Inflammatory macrophage treated with lipopolysaccharide for 1 hour (primary cell): ENCODE results near the gene MRPL49.

Experiments
- DNase-seq, 2 donors: peaks; one replicate each; pipeline ENCODE4 v3.0.0-alpha.2; 2020 to 2022

MRPL49 gene

DNA sequence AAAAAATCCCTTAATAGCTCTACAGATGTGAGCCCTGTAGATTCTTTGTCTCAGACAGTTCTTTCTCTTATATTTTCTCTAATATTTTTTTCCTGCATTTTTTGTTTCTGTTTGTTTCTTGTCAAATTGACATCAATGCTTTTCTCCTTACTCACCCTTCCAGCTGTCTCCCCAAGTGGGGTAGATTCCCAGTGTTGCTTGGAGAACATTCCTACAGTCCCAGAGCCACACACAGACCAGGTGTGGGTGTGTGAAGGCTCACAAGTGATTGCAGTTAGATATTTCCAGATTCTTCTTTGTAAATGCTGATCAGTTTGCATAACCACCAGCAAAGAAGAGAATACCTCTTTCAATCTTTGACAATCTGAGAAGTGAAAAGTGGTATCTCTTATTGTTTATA, 18.6 kb upstream of the MRPL49 start:
- no peak for DNase-seq

DNA sequence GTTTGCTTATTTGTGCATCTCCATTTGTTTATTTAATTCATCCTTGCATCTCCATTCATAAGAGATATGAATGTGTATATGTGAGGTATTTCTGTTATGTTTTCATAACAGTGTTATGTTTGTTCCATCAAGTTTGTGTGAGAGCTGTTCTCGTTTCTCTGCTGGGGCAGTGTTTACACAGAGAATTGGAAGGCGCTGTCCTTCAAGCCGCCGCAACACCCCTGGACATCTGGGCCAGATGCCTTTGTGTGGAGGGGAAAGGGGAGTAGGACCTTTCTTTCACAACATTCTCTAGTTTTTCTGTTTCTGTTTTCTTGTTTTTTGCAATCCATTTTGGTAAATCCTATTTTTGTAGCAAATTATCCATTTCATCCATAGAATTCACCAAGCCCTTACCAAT, 17.5 kb upstream of the MRPL49 start:
- DNase-seq, result no peak

DNA sequence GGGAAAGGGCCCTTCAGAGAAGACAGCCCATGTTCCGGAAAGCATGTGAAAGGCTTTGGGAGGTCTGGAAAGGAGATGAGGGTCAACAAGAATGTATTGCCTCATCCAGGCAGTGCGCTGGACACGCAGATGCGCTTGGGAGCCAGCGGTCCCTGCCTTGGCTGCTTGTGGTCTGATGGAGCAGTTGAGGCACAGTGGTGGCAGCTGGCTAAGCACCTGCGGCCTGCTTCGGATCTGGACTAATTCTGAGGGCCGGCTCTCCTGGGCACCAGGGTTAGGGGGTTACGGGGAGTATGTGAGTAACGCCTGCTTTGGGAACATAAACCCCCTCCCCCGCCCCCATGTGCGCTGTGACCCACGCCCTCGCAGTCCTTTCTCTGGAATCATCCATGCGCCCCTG, 15.0 kb upstream of the MRPL49 start:
- DNase-seq, result no peak

DNA sequence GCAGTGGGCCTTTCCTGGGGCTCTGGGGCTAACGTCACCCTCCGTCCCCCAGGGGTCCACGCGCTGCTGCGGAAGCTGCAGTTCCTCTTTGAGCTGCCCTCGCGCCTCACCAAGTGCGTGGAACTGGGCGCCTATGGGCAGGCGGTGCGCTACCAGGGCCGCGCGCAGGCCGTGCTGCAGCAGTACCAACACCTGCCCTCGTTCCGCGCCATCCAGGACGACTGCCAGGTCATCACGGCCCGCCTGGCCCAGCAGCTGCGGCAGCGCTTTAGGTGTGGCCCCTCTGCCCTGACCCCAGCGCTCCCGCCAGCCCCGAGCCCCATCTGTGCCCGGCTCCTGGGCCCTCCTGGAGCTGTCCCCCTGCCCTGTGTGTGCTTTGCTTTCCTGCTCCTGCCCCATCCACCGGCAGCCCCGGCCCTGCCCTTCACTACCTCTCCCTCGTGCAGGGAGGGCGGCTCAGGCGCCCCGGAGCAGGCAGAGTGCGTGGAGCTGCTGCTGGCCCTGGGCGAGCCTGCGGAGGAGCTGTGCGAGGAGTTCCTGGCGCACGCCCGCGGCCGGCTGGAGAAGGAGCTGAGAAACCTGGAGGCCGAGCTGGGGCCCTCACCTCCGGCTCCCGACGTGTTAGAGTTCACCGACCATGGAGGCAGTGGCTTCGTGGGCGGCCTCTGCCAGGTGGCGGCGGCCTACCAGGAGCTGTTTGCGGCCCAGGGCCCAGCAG, 14.2 kb upstream of the MRPL49 start:
- DNase-seq, result no peak

DNA sequence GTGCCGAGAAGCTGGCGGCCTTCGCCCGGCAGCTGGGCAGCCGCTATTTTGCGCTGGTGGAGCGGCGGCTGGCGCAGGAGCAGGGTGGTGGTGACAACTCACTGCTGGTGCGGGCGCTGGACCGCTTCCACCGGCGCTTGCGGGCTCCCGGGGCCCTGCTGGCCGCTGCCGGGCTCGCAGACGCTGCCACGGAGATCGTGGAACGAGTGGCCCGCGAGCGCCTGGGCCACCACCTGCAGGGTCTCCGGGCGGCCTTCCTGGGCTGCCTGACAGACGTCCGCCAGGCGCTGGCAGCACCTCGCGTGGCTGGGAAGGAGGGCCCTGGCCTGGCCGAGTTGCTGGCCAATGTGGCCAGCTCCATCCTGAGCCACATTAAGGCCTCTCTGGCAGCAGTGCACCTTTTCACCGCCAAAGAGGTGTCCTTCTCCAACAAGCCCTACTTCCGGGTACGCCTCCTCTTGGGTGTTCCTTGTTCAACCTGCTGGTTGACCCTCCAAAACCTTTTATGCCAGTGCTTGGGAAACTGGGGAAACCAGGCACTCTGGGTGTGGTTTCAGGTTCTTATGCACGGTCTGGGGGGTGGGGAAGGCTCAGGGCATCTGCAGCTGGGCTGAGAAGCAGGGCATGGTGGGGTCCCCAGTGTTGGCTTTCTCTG, 13.5 kb upstream of the MRPL49 start:
- no peak for DNase-seq

DNA sequence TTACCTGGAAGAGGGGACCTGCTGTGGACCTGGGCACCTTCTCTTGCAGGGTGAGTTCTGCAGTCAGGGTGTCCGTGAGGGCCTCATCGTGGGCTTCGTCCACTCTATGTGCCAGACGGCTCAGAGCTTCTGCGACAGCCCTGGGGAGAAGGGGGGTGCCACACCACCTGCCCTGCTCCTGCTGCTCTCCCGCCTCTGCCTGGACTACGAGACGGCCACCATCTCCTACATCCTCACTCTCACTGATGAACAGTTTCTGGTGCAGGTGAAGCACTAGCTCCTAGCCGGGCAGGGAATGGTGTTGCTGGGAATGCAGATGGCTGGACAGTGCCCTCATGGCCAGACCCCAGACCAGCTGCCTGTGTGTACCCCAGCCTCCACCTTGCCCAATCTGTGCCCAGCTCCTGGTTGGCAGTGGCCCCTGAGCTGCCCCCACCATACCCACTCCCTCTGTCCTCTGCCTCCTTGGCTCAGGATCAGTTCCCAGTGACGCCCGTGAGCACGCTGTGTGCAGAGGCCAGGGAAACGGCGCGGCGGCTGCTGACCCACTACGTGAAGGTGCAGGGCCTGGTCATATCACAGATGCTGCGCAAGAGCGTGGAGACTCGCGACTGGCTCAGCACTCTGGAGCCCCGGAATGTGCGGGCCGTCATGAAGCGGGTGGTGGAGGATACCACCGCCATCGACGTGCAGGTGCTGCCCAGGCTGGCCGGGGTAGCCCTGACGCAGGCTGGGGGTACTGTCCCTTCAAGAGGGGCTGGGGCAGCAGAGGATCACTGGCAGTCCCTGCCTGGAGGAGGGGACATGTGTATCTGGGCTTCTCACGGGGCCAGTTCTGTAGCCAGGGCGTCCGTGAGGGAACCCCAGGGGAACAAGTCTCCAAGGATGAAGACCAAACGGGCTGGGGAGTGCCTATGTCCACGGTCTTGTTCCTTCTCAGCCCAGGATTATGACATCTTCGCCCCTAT, 12.6 kb upstream of the MRPL49 start:
- no peak for DNase-seq

DNA sequence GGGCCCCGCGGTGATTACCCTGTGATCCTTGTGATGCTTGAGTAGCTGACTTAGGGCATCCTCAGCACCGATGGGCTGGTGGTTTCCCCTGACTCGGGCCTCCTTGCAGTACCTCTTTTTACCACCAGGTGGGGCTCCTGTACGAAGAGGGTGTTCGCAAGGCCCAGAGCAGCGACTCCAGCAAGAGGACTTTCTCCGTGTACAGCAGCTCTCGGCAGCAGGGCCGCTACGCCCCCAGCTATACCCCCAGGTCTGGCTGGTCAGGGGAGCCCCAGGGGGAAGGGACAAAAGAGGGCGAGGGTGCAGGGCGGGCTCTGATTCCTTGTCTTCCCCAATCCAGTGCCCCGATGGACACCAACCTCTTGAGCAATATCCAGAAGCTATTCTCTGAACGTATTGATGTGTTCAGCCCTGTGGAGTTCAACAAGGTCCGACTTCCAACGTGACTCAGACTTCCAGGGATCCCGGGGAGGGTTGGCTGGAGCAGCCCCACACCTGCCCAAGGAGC, 11.7 kb upstream of the MRPL49 start:
- DNase-seq, result peak; percentile 71 to 99

DNA sequence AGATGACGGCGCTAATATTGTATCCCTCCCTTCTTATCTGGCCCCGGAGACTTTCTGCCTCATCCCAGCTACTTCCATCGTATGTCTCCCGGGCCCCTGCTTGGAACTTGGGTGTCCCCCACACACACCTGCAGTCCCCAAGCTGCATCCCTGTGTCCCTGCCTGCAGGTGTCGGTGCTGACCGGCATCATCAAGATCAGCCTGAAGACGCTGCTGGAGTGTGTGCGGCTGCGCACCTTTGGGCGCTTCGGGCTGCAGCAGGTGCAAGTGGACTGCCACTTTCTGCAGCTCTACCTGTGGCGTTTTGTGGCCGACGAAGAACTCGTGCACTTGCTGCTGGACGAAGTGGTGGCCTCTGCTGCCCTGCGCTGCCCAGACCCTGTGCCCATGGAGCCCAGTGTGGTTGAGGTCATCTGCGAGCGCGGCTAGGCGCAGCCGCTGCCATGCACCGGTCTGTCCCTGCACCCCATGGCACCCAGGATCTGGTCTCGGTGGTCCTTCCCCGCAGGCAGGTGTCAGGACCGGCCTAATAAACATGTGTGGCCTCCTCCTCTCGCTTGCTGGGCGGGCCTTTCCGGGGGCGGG, 10.9 kb upstream of the MRPL49 start:
- no peak for DNase-seq

DNA sequence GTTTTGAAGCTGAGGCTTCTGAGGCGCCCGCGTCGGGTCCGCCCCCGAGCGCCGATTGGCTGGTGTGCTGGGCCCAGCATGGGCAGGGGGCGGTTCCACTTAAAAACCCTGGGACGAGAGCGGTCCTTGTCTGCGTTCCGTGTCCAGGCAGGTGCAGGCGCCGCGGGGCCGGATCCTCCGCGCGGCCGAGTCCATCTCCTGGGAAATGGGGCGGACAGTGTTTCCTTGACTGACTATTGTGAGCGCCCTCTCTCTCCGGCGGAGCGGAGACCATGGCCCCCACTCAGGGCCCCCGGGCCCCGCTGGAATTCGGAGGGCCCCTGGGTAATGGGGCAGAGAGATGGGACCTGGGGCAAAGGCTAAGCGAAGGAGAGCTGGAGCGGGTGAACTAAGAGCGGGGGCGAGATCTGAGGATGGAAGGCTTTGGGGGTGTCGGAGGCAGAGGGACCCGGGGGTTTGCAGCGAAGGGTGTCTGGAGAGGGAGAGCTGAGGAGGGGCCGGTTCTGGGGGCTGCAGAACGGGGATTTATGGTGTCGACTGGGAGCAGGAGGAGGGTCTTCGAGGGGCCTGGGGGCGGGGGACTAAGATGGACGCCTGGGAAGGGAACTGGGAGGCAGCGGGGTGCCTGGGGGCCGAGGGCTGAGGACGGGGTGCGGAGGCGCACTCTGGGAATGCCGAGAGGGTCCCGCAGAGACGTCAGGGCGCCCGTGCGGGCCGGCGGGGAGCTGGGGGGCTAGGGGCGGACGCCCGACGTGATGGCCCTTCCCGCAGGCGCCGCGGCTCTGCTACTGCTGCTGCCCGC, 10.2 kb upstream of the MRPL49 start, which contains the start of gene TM7SF2:
Gene TM7SF2 (plus strand): TSS at position 129 of the 802 bp plus-strand sequence. CDS start 144 bp downstream, at position 273.
- DNase-seq, result peak; percentile 90 to 95

DNA sequence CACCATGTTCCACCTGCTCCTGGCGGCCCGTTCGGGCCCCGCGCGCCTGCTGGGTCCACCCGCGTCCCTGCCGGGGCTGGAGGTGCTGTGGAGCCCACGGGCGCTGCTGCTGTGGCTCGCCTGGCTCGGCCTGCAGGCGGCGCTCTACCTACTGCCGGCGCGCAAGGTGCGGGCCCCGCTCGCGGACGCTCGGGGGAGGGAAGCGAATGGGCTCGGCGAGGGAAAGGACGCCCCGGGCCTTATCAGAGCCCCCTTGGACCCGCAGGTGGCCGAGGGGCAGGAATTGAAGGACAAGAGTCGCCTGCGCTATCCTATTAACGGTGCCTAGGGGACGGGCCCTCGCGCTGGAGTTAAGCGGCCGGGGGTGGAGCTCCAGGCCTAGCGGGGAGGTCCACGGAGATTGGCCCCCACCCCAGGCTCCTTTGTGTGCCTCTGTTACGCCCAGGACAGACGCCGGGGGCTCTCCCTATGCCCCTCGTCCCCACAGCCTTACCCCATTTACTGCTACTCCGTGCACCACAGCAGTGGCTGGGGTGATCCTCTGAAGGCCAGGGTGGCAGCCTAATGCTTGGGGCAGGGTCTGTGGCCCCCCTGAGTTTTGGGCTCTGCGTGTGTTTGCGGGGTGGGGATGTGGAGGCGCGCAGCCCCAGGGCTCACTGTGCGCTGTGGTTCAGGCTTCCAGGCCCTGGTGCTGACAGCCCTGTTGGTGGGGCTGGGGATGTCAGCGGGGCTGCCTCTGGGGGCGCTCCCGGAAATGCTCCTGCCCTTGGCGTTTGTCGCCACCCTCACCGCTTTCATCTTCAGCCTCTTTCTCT, 9.4 kb upstream of the MRPL49 start:
- peak; percentile 33 to 60 for DNase-seq

DNA sequence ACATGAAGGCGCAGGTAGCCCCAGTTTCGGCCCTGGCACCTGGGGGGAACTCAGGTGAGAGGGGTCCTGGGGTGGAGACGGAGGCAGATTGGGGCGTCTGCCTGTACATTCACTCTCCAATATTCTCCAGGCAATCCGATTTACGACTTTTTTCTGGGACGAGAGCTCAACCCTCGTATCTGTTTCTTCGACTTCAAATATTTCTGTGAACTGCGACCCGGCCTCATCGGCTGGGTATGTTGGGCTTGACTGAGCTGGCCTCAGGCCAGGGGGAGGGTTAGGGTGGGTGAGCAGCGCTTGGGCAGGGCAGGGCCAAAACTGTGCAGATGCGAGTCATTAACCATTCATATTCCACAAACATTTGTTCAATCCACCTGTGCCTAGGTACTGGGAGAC, 8.8 kb upstream of the MRPL49 start:
- no peak for DNase-seq

DNA sequence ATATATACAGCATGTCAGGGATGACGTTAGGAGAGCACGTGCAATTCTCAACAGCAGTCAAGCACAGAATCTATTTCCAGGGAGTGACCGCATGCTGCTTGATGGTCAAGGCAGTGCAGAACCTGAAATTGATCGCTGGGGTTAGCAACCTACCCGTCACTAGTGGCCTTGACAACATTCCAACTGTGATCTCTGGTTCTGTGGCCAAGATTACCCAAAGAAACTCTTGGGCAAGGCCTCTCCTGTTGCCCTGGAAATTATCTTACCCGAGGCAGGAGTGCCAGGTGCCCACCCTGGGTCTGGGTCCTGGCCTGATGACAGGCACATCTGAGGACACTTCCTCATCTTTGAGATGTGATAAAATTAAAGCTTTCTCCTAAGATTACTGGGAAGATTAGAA, 8.3 kb upstream of the MRPL49 start:
- no peak for DNase-seq

DNA sequence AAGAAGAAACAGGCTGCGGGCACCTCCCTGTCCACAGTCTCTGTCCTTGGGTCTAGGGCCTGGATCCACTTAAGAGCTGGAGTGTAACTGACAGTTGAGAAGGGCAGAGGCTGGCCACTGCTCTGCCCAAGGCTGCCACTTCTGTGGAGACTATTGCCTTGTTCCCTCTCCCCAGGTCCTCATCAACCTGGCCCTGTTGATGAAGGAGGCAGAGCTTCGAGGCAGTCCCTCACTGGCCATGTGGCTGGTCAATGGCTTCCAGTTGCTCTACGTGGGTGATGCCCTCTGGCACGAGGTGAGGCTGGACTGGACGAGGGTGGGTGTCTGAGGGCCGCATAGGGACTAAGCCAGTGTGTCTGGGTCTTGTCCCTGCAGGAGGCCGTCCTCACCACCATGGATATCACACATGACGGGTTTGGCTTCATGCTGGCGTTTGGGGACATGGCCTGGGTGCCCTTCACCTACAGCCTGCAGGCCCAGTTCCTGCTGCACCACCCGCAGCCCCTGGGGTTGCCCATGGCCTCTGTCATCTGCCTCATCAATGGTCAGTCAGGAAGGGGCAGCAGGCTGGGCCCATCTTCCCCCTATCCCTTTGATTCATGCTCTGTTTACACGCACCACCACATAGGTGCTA, 7.5 kb upstream of the MRPL49 start:
- no peak for DNase-seq

DNA sequence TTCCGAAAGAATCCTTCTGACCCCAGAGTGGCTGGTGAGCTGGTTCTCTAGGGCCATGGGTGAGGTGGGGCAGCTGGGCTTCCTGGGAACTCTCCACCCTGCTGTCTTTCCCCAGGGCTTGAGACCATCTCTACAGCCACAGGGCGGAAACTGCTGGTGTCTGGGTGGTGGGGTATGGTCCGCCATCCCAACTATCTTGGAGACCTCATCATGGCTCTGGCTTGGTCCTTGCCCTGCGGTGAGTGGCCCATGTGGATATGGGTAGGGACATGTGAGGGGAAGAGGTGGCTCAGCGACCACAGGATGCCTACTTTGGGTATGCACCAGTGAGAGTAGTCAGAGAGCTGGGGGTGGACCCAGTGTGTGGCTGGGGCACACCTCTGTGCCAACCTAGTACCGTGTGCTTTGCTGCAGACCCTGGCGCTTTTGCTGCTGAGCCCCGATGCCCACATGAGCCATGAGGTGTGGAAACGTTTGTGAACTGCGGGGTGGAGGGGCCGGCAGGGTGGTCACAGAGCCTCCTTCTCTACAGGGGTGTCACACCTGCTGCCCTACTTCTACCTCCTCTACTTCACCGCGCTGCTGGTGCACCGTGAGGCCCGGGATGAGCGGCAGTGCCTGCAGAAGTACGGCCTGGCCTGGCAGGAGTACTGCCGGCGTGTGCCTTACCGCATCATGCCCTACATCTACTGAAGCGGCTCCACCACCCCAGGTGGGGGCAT, 6.6 kb upstream of the MRPL49 start:
- no peak for DNase-seq

DNA sequence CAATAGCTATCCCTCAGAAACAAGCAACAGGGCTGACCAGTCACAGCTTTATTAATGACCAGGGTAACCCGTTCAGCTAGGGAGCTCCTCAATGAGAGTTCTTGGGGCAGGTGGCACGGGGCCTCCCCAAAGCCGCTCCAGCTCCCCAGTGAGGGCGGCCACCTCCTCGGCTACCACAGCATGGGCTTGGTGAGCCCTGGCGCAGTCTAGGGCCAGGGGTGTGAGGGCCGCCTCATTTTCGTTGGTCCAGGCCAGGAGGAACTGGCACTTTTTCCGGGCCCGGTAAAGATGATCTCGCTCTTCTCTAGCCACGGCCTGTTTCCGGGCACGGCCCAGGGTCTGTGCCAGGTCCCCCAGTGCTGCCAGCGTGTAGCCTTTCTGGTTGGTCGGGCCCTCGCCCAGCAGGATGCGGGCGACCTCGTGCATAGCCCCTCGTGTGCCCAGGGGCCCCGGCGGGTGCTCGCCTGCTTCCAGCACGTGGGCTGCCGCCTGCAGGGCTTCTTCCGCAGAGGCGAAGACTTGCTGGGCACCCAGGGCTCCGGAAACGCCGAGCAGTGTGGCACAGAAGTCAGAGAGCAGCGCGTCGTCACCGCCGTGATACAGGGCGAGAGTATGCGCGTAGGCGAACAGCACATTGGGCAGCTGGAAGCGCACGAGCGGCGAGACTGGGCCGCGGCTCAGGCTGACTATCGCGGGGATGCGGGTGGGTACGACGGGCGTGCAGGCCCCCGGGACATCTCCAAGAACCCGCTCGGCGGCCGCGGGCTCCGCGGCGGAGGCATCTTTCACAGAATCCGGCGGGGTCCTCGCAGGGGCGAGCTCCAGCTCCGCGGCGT, 5.5 kb upstream of the MRPL49 start:
- peak in 1 of 2 donors; percentile 39 for DNase-seq

DNA sequence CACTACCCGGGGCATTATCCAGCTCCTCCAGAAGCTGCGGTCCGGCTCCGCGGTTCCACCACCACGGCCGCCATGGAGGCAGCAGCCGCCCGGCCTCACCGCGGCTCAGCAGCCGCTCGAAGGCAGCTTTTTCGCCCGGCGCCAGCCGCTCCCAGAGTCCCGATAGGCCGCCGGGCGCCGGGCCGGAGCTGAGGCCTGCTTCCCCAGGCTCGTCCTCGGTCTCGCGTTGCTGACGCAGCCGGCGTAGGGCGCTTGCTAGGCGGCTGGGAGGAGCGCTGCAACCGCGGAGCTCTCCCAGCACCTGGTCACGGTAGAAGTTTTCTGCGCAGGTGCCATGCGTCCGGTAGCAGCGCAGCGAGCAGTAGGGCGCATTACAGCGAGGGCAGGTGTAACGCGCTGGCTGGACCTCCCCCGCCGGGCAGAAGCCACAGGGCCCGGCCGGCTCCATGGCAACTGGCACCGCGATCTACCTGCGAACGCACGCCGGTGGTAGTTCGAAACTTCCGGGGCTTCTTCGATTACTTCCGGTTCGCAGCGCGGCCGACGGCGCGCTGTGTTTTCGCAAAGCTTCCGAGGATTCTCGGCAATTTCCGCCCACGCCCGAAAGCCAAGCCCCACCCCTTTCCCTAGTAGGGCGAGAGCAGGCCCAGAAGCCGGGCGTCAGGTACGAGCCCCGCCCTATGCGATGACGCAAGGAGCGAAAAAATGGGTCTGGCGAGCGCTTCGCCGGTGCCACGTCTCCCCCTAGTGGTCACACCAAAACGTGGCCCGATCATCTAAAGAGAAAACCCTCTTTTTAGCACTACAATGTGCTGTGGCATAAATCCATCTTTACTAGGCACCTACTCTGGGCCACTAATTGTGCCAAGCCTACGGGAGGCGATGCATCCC, 4.7 kb upstream of the MRPL49 start, which contains the start of gene ZNHIT2:
Gene ZNHIT2 (minus strand): TSS at position 496 of the 891 bp plus-strand sequence. CDS start 48 bp downstream, at position 448.
- DNase-seq, result peak; percentile 99 to 100

DNA sequence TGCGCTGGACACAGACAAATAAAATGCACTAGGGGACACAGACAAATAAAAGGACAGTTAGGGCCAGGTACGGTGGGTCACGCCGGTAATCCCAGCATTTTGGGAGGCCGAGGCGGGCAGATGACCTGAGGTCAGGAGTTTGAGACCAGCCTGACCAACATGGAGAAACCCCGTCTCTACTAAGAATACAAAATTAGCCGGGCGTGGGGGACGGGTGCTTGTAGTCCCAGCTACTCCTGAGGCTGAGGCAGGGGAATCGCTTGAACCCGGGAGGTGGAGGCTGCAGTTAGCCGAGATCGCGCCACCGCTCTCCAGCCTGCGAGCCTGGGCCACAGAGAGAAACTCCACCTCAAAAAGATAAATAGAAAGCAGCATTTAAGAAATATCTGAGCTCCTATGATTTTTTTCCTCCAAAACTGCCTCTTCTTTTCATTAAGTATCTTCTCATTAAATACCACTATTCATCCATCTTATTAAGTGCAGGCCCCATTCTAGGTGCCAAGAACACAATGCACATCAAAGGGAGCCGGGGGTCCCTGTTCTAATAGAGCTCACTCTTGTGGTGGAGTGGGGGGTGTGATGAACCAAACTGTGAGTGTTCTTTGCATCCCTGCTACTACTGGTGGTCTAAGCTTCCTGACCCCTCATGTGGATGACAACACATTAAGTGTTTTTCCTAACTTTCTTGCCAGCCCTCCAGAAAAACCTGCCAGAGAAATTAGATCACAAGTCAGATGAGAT, 3.9 kb upstream of the MRPL49 start:
- no peak for DNase-seq
